ENCODE data around the gene ECT2.
"Not testable (repeated sequence)": the region's sequence is repeated elsewhere in the genome, so short reads cannot be mapped to it uniquely, and the experiment has no call there.

Gene ECT2

GRCh38 chr3:172702731-172703130, 47.8 kb upstream of the ECT2 start:
- not testable (repeated sequence) for H2BK5ac ChIP-seq (ENCODE audit: low read depth, low read length, poor library complexity); H2BK12ac ChIP-seq (ENCODE audit: low read length); H3K79me1 ChIP-seq (ENCODE audit: low read length); H3K18ac ChIP-seq (ENCODE audit: low read length); H3K36me3 ChIP-seq (ENCODE audit: control insufficient read depth in 1 of 2, insufficient read depth in 2 of 2, low read length in 2 of 2); H3K4me3 ChIP-seq (ENCODE audit: low read depth, low read length); H3K27ac ChIP-seq (ENCODE audit: low read depth, low read length); H2AK5ac ChIP-seq (ENCODE audit: low read length); H3K9me3 ChIP-seq (ENCODE audit: insufficient read depth, low read depth, low read length); H4K12ac ChIP-seq (ENCODE audit: low read depth, low read length); H4K91ac ChIP-seq (ENCODE audit: low read depth, low read length); H3K4ac ChIP-seq (ENCODE audit: low read depth, low read length); H3K4me1 ChIP-seq (ENCODE audit: control insufficient read depth in 1 of 2, insufficient read depth in 2 of 2, low read length in 2 of 2); DNase-seq; H3K23ac ChIP-seq (ENCODE audit: low read length); H3K79me2 ChIP-seq (ENCODE audit: control insufficient read depth, insufficient read depth, low read length, poor library complexity); H3K9ac ChIP-seq (ENCODE audit: low read length); H2BK120ac ChIP-seq (ENCODE audit: insufficient read depth, low read length, poor library complexity); H3K14ac ChIP-seq (ENCODE audit: low read length); H3K4me2 ChIP-seq (ENCODE audit: low read length); H2AFZ ChIP-seq (ENCODE audit: insufficient read depth, low read length, poor library complexity); H3K27me3 ChIP-seq (ENCODE audit: insufficient read depth, low read length); H4K8ac ChIP-seq (ENCODE audit: low read depth, low read length)
- WGBS (ENCODE audit: extremely low coverage, insufficient coverage, insufficient read length) = no CpG with 5 or more reads among the region's 3 CpGs

- H3K4ac ChIP-seq (ENCODE audit: low read depth, low read length) = no peak overlapping the region
- no peak overlapping the region for H3K27ac ChIP-seq (ENCODE audit: low read depth, low read length)
- no CpG with 5 or more reads among the region's 1 CpG for WGBS (ENCODE audit: extremely low coverage, insufficient coverage, insufficient read length)
These were observed 46.5 kb upstream of the ECT2 start for GRCh38 chr3:172704001-172704400.

GRCh38 chr3:172705170-172705569, 45.4 kb upstream of the ECT2 start:
- Histone ChIP-seq H2BK12ac (ENCODE audit: low read length) (no peak overlapping the region), H3K36me3 (ENCODE audit: control insufficient read depth in 1 of 2, insufficient read depth in 2 of 2, low read length in 2 of 2) (no peaks in the 10 kb centered on the region), H3K4ac (ENCODE audit: low read depth, low read length) (no peak overlapping the region), H2BK120ac (ENCODE audit: insufficient read depth, low read length, poor library complexity) (no peak overlapping the region), H2BK5ac (ENCODE audit: low read depth, low read length, poor library complexity) (no peak overlapping the region), H4K12ac (ENCODE audit: low read depth, low read length) (no peak overlapping the region), H3K18ac (ENCODE audit: low read length) (no peak overlapping the region), H3K9me3 (ENCODE audit: insufficient read depth, low read depth, low read length) (no peaks in the 10 kb centered on the region), H4K8ac (ENCODE audit: low read depth, low read length) (no peak overlapping the region), H3K9ac (ENCODE audit: low read length) (no peak overlapping the region), H3K4me1 (ENCODE audit: control insufficient read depth in 1 of 2, insufficient read depth in 2 of 2, low read length in 2 of 2) (peaks cover 2% of the 10 kb centered on the region in 2 experiments), H3K14ac (ENCODE audit: low read length) (no peak overlapping the region), H3K79me1 (ENCODE audit: low read length) (no peaks in the 10 kb centered on the region), H3K27ac (ENCODE audit: low read depth, low read length) (no peak overlapping the region), H4K91ac (ENCODE audit: low read depth, low read length) (no peak overlapping the region), H2AK5ac (ENCODE audit: low read length) (no peak overlapping the region), H3K27me3 (ENCODE audit: insufficient read depth, low read length) (no peaks in the 10 kb centered on the region), H3K4me2 (ENCODE audit: low read length) (no peak overlapping the region), H3K79me2 (ENCODE audit: control insufficient read depth, insufficient read depth, low read length, poor library complexity) (no peaks in the 10 kb centered on the region), H3K4me3 (ENCODE audit: low read depth, low read length) (no peak overlapping the region), H2AFZ (ENCODE audit: insufficient read depth, low read length, poor library complexity) (no peak overlapping the region), H3K23ac (ENCODE audit: low read length) (no peak overlapping the region)
- no peak for DNase-seq
- no CpG with 5 or more reads among the region's 4 CpGs for WGBS (ENCODE audit: extremely low coverage, insufficient coverage, insufficient read length)

More at GRCh38 chr3:172704001-172704400, 46.5 kb upstream of the ECT2 start:
- Histone ChIP-seq H3K4me2 (ENCODE audit: low read length) (no peak overlapping the region), H2AFZ (ENCODE audit: insufficient read depth, low read length, poor library complexity) (no peak overlapping the region), H3K27me3 (ENCODE audit: insufficient read depth, low read length) (no peaks in the 10 kb centered on the region), H3K4me3 (ENCODE audit: low read depth, low read length) (no peak overlapping the region), H3K14ac (ENCODE audit: low read length) (no peak overlapping the region), H3K36me3 (ENCODE audit: control insufficient read depth in 1 of 2, insufficient read depth in 2 of 2, low read length in 2 of 2) (no peaks in the 10 kb centered on the region), H2BK12ac (ENCODE audit: low read length) (no peak overlapping the region), H3K9me3 (ENCODE audit: insufficient read depth, low read depth, low read length) (no peaks in the 10 kb centered on the region), H3K23ac (ENCODE audit: low read length) (no peak overlapping the region), H3K79me1 (ENCODE audit: low read length) (no peaks in the 10 kb centered on the region), H3K79me2 (ENCODE audit: control insufficient read depth, insufficient read depth, low read length, poor library complexity) (no peaks in the 10 kb centered on the region), H2AK5ac (ENCODE audit: low read length) (no peak overlapping the region), H2BK120ac (ENCODE audit: insufficient read depth, low read length, poor library complexity) (no peak overlapping the region), H3K18ac (ENCODE audit: low read length) (no peak overlapping the region), H3K9ac (ENCODE audit: low read length) (no peak overlapping the region), H4K91ac (ENCODE audit: low read depth, low read length) (no peak overlapping the region), H4K8ac (ENCODE audit: low read depth, low read length) (no peak overlapping the region), H4K12ac (ENCODE audit: low read depth, low read length) (no peak overlapping the region), H2BK5ac (ENCODE audit: low read depth, low read length, poor library complexity) (no peak overlapping the region), H3K4me1 (ENCODE audit: control insufficient read depth in 1 of 2, insufficient read depth in 2 of 2, low read length in 2 of 2) (no peaks in the 10 kb centered on the region)
- no peak for DNase-seq

- Histone ChIP-seq H3K18ac (ENCODE audit: low read length) (no peak overlapping the region), H4K8ac (ENCODE audit: low read depth, low read length) (no peak overlapping the region), H3K36me3 (ENCODE audit: control insufficient read depth in 1 of 2, insufficient read depth in 2 of 2, low read length in 2 of 2) (no peaks in the 10 kb centered on the region), H3K27me3 (ENCODE audit: insufficient read depth, low read length) (no peaks in the 10 kb centered on the region), H3K27ac (ENCODE audit: low read depth, low read length) (no peak overlapping the region), H4K12ac (ENCODE audit: low read depth, low read length) (no peak overlapping the region), H3K4me3 (ENCODE audit: low read depth, low read length) (no peak overlapping the region), H3K9ac (ENCODE audit: low read length) (no peak overlapping the region), H3K79me1 (ENCODE audit: low read length) (peaks cover 2% of the 10 kb centered on the region), H3K4me1 (ENCODE audit: control insufficient read depth in 1 of 2, insufficient read depth in 2 of 2, low read length in 2 of 2) (peaks cover 2 to 4% of the 10 kb centered on the region in 2 experiments), H3K79me2 (ENCODE audit: control insufficient read depth, insufficient read depth, low read length, poor library complexity) (no peaks in the 10 kb centered on the region), H3K23ac (ENCODE audit: low read length) (no peak overlapping the region), H3K4me2 (ENCODE audit: low read length) (no peak overlapping the region), H4K91ac (ENCODE audit: low read depth, low read length) (no peak overlapping the region), H2BK12ac (ENCODE audit: low read length) (no peak overlapping the region), H3K14ac (ENCODE audit: low read length) (no peak overlapping the region), H2AFZ (ENCODE audit: insufficient read depth, low read length, poor library complexity) (no peak overlapping the region), H3K9me3 (ENCODE audit: insufficient read depth, low read depth, low read length) (no peaks in the 10 kb centered on the region), H2BK5ac (ENCODE audit: low read depth, low read length, poor library complexity) (no peak overlapping the region), H2BK120ac (ENCODE audit: insufficient read depth, low read length, poor library complexity) (no peak overlapping the region), H3K4ac (ENCODE audit: low read depth, low read length) (no peak overlapping the region), H2AK5ac (ENCODE audit: low read length) (no peak overlapping the region)
- DNase-seq = no peak
- WGBS (ENCODE audit: extremely low coverage, insufficient coverage, insufficient read length) = no CpG with 5 or more reads among the region's 2 CpGs
These were observed 43.5 kb upstream of the ECT2 start for GRCh38 chr3:172707030-172707429.

All from trophoblast cell (in vitro differentiated cells and primary cell).